PC-3 (cell line): Measurements from ENCODE around the gene GOLGA6C.

ENCODE experiments used
- CTCF ChIP-seq: fragments of 300-600 bp; sonication (generic); conservative IDR thresholded peaks from 2 replicates; pipeline ENCODE4 v1.5.1; 2017; ENCODE audit warnings: antibody characterized with exemption, low read depth, mild to moderate bottlenecking, low read length
- EZH2 ChIP-seq: fragments of 300-600 bp; sonication (generic); IDR thresholded peaks from one replicate; pipeline ENCODE4 v1.6.1; 2017; ENCODE audit warnings: antibody characterized with exemption, mild to moderate bottlenecking, low read length; ENCODE audit not compliant: unreplicated experiment

DNA sequence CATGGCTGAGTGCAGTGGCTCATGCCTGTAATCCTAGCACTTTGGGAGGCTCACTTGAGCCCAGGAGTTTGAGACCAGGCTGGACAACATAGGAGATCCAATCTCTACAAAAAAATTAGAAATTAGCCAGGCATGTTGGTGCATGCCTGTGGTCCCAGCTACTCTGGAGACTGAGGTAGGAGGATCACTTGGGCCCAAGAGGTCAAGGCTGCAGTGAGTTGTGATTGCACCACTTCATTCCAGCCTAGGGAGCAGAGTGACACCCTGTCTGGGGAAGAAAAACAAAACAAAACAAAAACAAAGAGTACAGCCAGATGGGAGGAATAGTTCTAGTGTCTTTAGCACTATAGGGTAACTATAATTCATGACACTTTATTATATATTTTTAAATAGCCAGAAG lies 51.6 kb downstream of the GOLGA6C start:
- TF ChIP-seq CTCF (no peak), EZH2 (no peak)
